HuH-7 (cell line): ENCODE data around the gene CD19.
"Not testable (repeated sequence)": the region's sequence is repeated elsewhere in the genome, so short reads cannot be mapped to it uniquely, and the experiment has no call there.

Experiments used
- DNase-seq: peaks from one replicate; pipeline ENCODE4 v3.0.0; 2011; ENCODE audit warnings: low spot score

Gene CD19

GRCh38 chr16:28937222-28937876, 5.6 kb downstream of the CD19 start:
- no peak for DNase-seq

GRCh38 chr16:28938721-28939120, 7.0 kb downstream of the CD19 start:
- DNase-seq, result no peak

GRCh38 chr16:28939825-28940224, 8.1 kb downstream of the CD19 start:
- DNase-seq, result not testable (repeated sequence)

DNA sequence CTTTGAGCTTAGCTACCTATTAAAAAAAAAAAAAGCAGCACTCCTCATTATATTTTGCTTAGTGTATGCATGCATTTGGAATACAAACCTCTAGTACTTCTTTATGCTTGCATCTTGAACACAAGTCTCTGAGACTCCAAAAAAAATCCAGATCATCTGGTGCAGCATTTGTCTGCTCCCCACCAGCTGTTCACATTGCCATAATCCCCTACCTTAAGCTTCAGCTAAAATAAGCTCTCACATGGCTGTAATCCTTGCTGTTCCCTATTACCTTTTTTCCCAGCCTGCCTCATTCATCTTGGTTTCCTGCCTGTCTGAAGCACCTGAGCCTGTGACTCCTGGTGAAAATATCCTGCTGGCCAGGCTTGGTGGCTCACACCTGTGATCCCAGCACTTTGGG, 11.5 kb downstream of the CD19 start:
- no peak for DNase-seq

GRCh38 chr16:28946681-28947080, 14.9 kb downstream of the CD19 start:
- no peak for DNase-seq

GRCh38 chr16:28950648-28951409, 19.1 kb downstream of the CD19 start, which contains the start of gene NFATC2IP:
TSS of gene NFATC2IP (plus strand) at chr16:28950937. CDS start at chr16:28951012, 75 bp downstream.
- DNase-seq, result peak; percentile 99

GRCh38 chr16:28951410-28951943, 19.7 kb downstream of the CD19 start:
- DNase-seq, result no peak

DNA sequence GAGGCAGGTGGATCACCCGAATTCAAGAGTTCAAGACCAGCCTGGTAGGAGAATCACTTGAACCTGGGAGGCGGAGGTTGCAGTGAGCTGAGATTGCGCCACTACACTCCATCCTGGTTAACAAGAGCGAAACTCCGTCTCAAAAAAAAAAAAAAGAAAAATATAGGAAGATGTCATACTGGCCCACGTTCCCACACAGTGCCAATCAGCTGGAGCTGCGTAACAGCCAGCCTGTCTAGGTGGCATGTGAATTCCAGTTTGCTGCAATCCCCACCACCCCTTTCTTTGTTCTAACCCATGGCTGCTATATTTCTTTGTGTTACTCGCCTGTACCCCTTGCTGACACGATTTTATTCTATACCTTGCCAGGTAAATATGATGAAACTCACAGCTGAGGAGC, 26.4 kb downstream of the CD19 start:
- DNase-seq, result no peak

- no peak for DNase-seq
These were observed 27.1 kb downstream of the CD19 start for GRCh38 chr16:28958836-28959235.

- no peak for DNase-seq
These were observed 32.3 kb downstream of the CD19 start for GRCh38 chr16:28964072-28964471.

- DNase-seq, result no peak
These were observed 32.7 kb downstream of the CD19 start for GRCh38 chr16:28964496-28964895.

DNA sequence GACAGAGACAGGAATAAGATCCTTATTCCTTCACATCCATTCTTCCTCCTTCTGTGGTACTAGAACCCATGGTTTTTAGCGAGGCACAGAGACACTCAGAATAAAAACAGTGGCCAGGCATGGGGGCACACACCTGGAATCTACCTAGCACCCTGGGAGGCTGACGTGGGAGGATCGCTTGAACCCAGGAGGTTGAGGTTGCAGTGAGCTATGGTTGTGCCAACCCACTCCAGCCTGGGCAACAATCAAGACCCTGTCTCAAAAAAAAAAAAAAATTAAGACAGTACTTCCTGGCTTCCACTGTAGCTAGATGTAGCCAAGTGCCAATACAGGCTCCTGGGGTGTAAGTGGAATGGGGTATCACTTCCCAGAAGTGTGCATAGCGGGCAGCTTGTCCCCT, 35.4 kb downstream of the CD19 start:
- DNase-seq, result no peak

- not testable (repeated sequence) for DNase-seq
These were observed 37.9 kb downstream of the CD19 start for GRCh38 chr16:28969696-28970095.

DNA sequence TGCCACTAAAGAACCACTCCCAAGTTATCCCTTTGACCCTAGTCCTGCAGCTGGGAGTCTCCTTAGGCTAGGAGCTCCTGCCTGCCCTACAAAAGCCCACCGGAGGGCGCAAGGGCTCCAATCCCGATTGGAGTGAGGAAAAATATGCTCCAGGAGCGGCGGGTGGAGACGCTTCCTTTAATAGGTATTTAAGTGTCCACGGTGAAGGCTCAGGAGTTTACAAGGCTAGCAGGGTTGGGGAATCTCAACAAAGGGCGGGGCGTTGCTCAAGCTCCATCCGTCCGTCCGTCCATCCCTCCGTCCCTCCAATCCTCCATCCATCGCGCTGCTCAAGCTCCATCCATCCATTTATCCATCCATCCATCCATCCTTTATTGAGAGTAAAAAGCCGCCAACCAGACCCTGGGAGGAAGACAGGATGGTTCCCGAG, 42.3 kb downstream of the CD19 start:
- peak; percentile 79 for DNase-seq

DNA sequence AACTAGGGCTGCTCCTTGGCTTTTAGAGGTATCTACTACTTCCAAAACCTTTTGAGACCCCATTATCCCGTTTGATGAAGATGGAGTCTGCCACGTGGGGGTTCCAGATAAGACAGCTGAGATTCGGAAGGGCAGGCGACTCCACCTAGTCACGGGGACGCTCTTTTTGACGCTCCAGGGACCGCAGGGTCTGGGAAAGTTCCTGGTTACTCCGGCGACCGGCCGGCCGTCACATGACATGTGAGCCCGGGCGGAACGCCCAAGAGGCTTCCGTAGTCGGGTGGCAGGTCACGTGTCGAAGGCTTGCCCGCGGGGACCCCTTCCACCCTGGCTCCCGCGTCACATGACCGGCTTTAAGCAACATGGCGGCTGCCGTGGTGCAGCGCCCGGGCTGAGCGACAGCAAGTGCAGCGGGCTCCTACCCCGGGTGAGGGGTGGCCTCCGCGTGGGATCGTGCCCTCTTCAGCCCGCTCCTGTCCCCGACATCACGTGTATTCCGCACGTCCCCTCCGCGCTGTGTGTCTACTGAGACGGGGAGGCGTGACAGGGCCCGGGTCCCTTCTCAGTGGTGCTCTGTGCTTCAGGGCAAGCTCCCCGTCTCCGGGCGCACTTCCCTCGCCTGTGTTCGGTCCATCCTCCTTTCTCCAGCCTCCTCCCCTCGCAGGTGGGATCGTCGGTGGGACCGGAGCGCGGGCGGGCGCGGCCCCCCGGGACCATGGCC, 42.8 kb downstream of the CD19 start, which contains the start of gene SPNS1:
SPNS1 (plus strand) TSS at position 342 of the 721 bp plus-strand sequence; CDS start at position 716, 374 bp downstream.
- DNase-seq, result peak; percentile 99

GRCh38 chr16:28975158-28975599, 43.4 kb downstream of the CD19 start:
- no peak for DNase-seq

GRCh38 chr16:28977703-28978662, 46.2 kb downstream of the CD19 start:
- peak; percentile 78 for DNase-seq

GRCh38 chr16:28980330-28980729, 48.6 kb downstream of the CD19 start:
- not testable (repeated sequence) for DNase-seq

GRCh38 chr16:28980929-28981328, 49.2 kb downstream of the CD19 start:
- no peak for DNase-seq

GRCh38 chr16:28981517-28981916, 49.7 kb downstream of the CD19 start:
- no peak for DNase-seq

- no peak for DNase-seq
These were observed 50.6 kb downstream of the CD19 start for GRCh38 chr16:28982418-28982817.
